Aorta (tissue), 5 donors: ENCODE results near the gene PPP2R2D. TPM values are rescaled to one million over a fixed set of nuclear protein-coding genes. Genes with fewer than 3 reads are reported as not detected.
A peak's percentile ranks its signal among the peaks of the same experiment; 100 is the strongest.
"Not testable (repeated sequence)": the region's sequence is repeated elsewhere in the genome, so short reads cannot be mapped to it uniquely, and the experiment has no call there.

Experiments used
- ATAC-seq: fragments of 200-7000 bp; cut with Tn5 transposase; one replicate; pipeline ENCODE4 v1.9.1; 2022; ENCODE audit warnings: moderate library complexity; ENCODE audit not compliant: low FRiP score
- DNase-seq, 2 donors: peaks; one replicate each; pipeline ENCODE4 v3.0.0-alpha.2; 2020
- H3K27ac ChIP-seq, 2 donors: one replicate each; pipeline ENCODE4 v1.5.1; 2013; ENCODE audit warnings: low read length in 2 of 2, mild to moderate bottlenecking in 2 of 2, moderate library complexity in 2 of 2, control low read depth in 1 of 2, inconsistent platforms in 1 of 2, low read depth in 1 of 2
- H3K27me3 ChIP-seq, 2 donors: one replicate each; pipeline ENCODE4 v1.6.1; 2013; ENCODE audit warnings: control low read depth in 1 of 2, low read length in 1 of 2, mild to moderate bottlenecking in 1 of 2, moderate library complexity in 1 of 2; ENCODE audit not compliant: insufficient read depth in 2 of 2, control insufficient read depth in 1 of 2
- H3K36me3 ChIP-seq, 2 donors: one replicate each; pipeline ENCODE4 v1.6.1; 2013; ENCODE audit warnings: control low read depth in 1 of 2, low read length in 1 of 2, mild to moderate bottlenecking in 1 of 2; ENCODE audit not compliant: insufficient read depth in 2 of 2, control insufficient read depth in 1 of 2
- H3K4me1 ChIP-seq, 2 donors: one replicate each; pipeline ENCODE4 v1.6.1; 2013; ENCODE audit warnings: low read length in 2 of 2, control low read depth in 1 of 2, mild to moderate bottlenecking in 1 of 2, moderate library complexity in 1 of 2; ENCODE audit not compliant: insufficient read depth in 2 of 2, control insufficient read depth in 1 of 2
- H3K4me3 ChIP-seq, 2 donors: one replicate each; pipeline ENCODE4 v1.5.1; 2013; ENCODE audit warnings: low read length in 2 of 2, control low read depth in 1 of 2, mild to moderate bottlenecking in 1 of 2
- H3K9me3 ChIP-seq: one replicate; pipeline ENCODE4 v1.6.1; 2013; ENCODE audit warnings: mild to moderate bottlenecking, low read length; ENCODE audit not compliant: control insufficient read depth
- WGBS, 2 donors: extraction: QIAGEN DNeasy Blood & Tissue Kit; methylation state at CpG; one replicate each; pipeline ENCODE4 v1.1.7; 2013; 5-methylcytosine and 5-hydroxymethylcytosine counted together
- intact Hi-C, 2 donors: fragments of 100-400 bp; cut with DNase I; formaldehyde crosslinking; loops; one replicate each; pipeline versions ENCODE4 v1.14.2 to v1.15.0; 2022
- polyA plus RNA-seq, 2 donors: library from polyadenylated mRNA; stranded (reverse); fragments of 200-250 nt; gene quantifications; one replicate each; pipeline ENCODE4 v1.2.3, GENCODE V29; 2013
- total RNA-seq, 2 donors: library from RNA; stranded (reverse); fragmentation: NEBNext Ultra II Directional; extraction: Animal tissue kit (Norgen Biotek cat#: 25700); gene quantifications; one replicate each; pipeline ENCODE4 v1.2.1, GENCODE V29; 2021
- donor health status: healthy with polysubstance abuse.
- donor health status: Bipolar disorder and iron deficiency.
- donor health status: DM: no; HTN: no; CAD: no.
- donor health status: DM: no; HTN: no; CAD: no.
- donor health status: DM: yes; HTN: yes; CAD: no.

Gene PPP2R2D
- total and polyA plus RNA-seq, 4 donors: 14.0 to 29.4 (median 26.1) TPM

GRCh38 chr10:131979821-131980270 is 79.0 kb downstream of the PPP2R2D start:
- no peaks in the 10 kb centered on the region for H3K9me3 ChIP-seq
- no peaks in the 10 kb centered on the region for H3K4me1 ChIP-seq
- H3K4me3 ChIP-seq: no peak overlapping the region
- intact Hi-C loops: loop anchor here in 1 of 2 donors (5.0 kb wide), 1 partner anchor 33 kb away; no protein-coding TSS in a partner anchor
- no peaks in the 10 kb centered on the region for H3K36me3 ChIP-seq
- H3K27ac ChIP-seq: no peak overlapping the region
- WGBS, 2 donors: 32 to 35% methylated on average over 30 of the region's 30 CpGs
- H3K27me3 ChIP-seq: no peaks in the 10 kb centered on the region
- DNase-seq (no peak), ATAC-seq (no peak)

- no peak overlapping the region for H3K4me3 ChIP-seq
- no peak for ATAC-seq
- 91 to 94% methylated on average over 8 of the region's 8 CpGs for WGBS, 2 donors
- H3K9me3 ChIP-seq: no peaks in the 10 kb centered on the region
- intact Hi-C loops: loop anchor here in 1 of 2 donors (5.0 kb wide), 1 partner anchor 33 kb away; no protein-coding TSS in a partner anchor
- H3K27me3 ChIP-seq: no peaks in the 10 kb centered on the region
- no peaks in the 10 kb centered on the region for H3K4me1 ChIP-seq
- H3K27ac ChIP-seq: no peak overlapping the region
- no peaks in the 10 kb centered on the region for H3K36me3 ChIP-seq
- DNase-seq: no peak
These were observed 79.5 kb downstream of the PPP2R2D start for GRCh38 chr10:131980321-131980720.

GRCh38 chr10:131980761-131981428 is 80.1 kb downstream of the PPP2R2D start:
- Histone ChIP-seq H3K9me3 (peaks cover under 1% of the 10 kb centered on the region), H3K4me1 (no peaks in the 10 kb centered on the region), H3K4me3 (peak overlapping the region; percentile 40 to 97), H3K27me3 (no peaks in the 10 kb centered on the region), H3K27ac (no peak overlapping the region), H3K36me3 (no peaks in the 10 kb centered on the region)
- DNase-seq: no peak
- ATAC-seq: no peak
- intact Hi-C loops: loop anchor here in 1 of 2 donors (5.0 kb wide), 1 partner anchor 34 kb away; no protein-coding TSS in a partner anchor
- 13% methylated on average over 31 of the region's 31 CpGs for WGBS, 2 donors

- H3K27me3 ChIP-seq: no peaks in the 10 kb centered on the region
- WGBS, 2 donors: 1% methylated on average over 83 to 100 of the region's 100 CpGs
- H3K27ac ChIP-seq: no peak within 1 kb of the TSS
- no peaks in the 10 kb centered on the region for H3K4me1 ChIP-seq
- peak within 1 kb of the TSS; percentile 40 to 97 for H3K4me3 ChIP-seq
- ATAC-seq: peak; percentile 94
- no peaks in the 10 kb centered on the region for H3K36me3 ChIP-seq
- H3K9me3 ChIP-seq: peaks cover 1% of the 10 kb centered on the region
- peak; percentile 95 to 99 for DNase-seq
- intact Hi-C loops: loop anchor here in 1 of 2 donors (5.0 kb wide), 1 partner anchor 34 kb away; no protein-coding TSS in a partner anchor
These were observed 80.8 kb downstream of the PPP2R2D start, which contains the start of gene BNIP3 for GRCh38 chr10:131981429-131982184. TSS of gene BNIP3 (minus strand) at chr10:131981923. CDS start at chr10:131981806, 117 bp downstream.

GRCh38 chr10:131982185-131982756 is 81.5 kb downstream of the PPP2R2D start:
- peaks cover 1% of the 10 kb centered on the region for H3K9me3 ChIP-seq
- DNase-seq (no peak), ATAC-seq (no peak)
- H3K27me3 ChIP-seq: no peaks in the 10 kb centered on the region
- H3K4me1 ChIP-seq: no peaks in the 10 kb centered on the region
- no peak overlapping the region for H3K27ac ChIP-seq
- WGBS, 2 donors: 2 to 3% methylated on average over 71 to 83 of the region's 83 CpGs
- H3K36me3 ChIP-seq: no peaks in the 10 kb centered on the region
- peak overlapping the region; percentile 40 to 97 for H3K4me3 ChIP-seq
- intact Hi-C loops: loop anchor here in 1 of 2 donors (5.0 kb wide), 1 partner anchor 35 kb away; no protein-coding TSS in a partner anchor

- no peaks in the 10 kb centered on the region for H3K27me3 ChIP-seq
- H3K36me3 ChIP-seq: no peaks in the 10 kb centered on the region
- H3K9me3 ChIP-seq: peaks cover 1% of the 10 kb centered on the region
- ATAC-seq: no peak
- H3K4me1 ChIP-seq: no peaks in the 10 kb centered on the region
- intact Hi-C loops: loop anchor here in 1 of 2 donors (1.0 to 5.0 kb wide), 2 partner anchors 35 to 82 kb away; no protein-coding TSS in a partner anchor
- no peak for DNase-seq
- H3K27ac ChIP-seq: no peak overlapping the region
- no peak overlapping the region for H3K4me3 ChIP-seq
- WGBS, 2 donors: 64 to 66% methylated on average over 21 of the region's 21 CpGs
These were observed 82.0 kb downstream of the PPP2R2D start for GRCh38 chr10:131982796-131983195.

GRCh38 chr10:131983780-131984179 is 83.0 kb downstream of the PPP2R2D start:
- DNase-seq: no peak
- no peak overlapping the region for H3K27ac ChIP-seq
- H3K4me1 ChIP-seq: no peaks in the 10 kb centered on the region
- ATAC-seq: no peak
- no peak overlapping the region for H3K4me3 ChIP-seq
- peaks cover 1% of the 10 kb centered on the region for H3K9me3 ChIP-seq
- 69 to 71% methylated on average over 6 of the region's 6 CpGs for WGBS, 2 donors
- intact Hi-C loops: loop anchor here in 1 of 2 donors (1.0 to 5.0 kb wide), 2 partner anchors 36 to 83 kb away; no protein-coding TSS in a partner anchor
- H3K27me3 ChIP-seq: no peaks in the 10 kb centered on the region
- no peaks in the 10 kb centered on the region for H3K36me3 ChIP-seq

- intact Hi-C loops, DNase-seq, H3K27me3 ChIP-seq, H3K4me3 ChIP-seq, ATAC-seq, H3K9me3 ChIP-seq, H3K36me3 ChIP-seq, H3K27ac ChIP-seq, H3K4me1 ChIP-seq: not testable (repeated sequence)
- 94 to 97% methylated on average over 7 of the region's 7 CpGs for WGBS, 2 donors
These were observed 86.0 kb downstream of the PPP2R2D start for GRCh38 chr10:131986851-131987250.
